Activated T-helper 1 cell treated with Interleukin-2 at 50 U/mL for 16 hours (primary cell): ENCODE results near the gene POLR2E.

Experiments used
- DNase-seq: peaks from one replicate; pipeline ENCODE4 v3.0.0-alpha.2; 2020; ENCODE audit warnings: low read depth

The POLR2E gene

DNA sequence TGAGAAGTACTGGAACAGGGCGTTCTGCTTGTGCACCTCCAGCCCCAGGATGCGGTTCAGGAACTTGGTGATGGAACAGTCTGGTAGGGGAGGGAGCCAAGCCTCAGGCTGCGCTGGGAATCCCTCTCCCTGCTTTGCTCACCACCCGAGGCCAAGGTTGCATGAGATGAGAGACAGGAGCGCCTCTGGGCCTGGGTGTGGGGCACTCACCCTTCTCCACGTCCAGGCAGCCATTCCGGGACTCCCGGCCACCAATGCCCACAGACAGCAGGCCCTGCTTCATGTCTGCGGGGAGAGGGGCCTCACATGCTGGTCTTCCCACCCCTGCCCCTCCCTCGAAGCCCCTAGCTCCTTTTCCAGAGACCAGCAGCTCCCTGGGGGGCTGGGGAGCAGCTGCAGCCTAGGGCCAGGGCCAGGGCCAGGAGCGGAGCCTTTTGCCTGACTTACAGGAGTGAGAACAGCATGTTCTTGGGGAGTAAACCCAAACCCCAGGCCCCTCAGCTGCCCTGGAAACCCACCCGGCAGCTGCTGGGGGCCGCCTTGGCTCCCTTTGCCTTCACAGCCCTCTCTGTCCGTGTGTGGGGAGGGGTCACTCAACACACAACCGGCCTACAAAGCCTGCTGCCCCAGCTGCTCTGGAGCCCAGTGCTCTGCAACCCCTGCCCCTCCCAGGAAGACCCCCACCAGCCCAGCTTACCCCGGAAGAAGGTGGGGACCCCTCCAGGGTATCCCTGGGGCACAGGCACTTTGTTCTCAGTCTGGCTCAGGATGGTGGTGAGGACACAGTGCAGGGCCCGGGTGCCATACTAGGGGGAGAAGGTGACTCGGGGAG is 15.8 kb upstream of the POLR2E start:
- DNase-seq, result no peak

DNA sequence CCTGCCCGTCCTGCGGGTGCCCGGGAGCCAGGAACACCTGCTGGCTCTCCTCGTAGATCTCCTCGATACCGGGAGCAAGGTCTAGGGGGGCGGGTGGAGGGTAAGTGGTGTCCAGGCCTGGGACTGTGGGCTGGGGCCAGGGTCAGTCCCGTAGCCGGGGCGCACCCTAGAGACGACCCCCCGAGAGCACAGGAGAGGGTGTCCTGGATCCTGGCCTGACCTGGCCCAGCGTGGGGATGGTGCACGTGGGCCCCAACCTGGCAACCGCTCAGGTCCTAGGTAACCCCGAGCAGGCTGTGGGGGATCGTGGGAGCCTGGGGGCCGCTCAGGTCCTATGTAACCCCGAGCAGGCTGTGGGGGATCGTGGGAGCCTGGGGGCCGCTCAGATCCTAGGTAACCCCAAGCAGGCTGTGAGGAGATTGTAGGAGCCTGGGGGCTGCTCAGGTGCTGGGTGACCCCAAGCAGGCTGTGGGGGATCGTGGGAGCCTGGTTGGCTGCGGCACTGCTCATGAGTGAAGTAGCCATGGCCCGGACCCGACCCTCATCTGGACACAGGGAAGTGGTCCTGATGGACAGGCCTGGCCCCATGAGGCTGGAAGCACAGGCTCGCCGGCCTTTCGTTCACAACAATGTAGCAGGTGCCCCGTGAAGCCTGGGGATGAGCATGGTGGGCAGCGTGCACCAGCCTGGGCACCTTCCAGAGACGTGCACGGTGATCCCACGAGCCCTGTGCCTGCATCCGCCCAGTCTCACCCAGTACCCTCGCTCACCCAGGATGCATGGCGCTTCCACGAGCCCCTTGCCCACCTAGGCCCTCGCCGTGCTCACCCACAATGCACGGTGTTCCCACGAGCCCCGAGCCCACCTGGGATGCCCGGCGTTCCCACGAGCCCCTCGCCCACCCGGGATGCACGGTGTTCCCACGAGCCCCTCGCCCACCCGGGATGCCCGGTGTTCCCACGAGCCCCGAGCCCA is 14.8 kb upstream of the POLR2E start:
- no peak for DNase-seq

DNA sequence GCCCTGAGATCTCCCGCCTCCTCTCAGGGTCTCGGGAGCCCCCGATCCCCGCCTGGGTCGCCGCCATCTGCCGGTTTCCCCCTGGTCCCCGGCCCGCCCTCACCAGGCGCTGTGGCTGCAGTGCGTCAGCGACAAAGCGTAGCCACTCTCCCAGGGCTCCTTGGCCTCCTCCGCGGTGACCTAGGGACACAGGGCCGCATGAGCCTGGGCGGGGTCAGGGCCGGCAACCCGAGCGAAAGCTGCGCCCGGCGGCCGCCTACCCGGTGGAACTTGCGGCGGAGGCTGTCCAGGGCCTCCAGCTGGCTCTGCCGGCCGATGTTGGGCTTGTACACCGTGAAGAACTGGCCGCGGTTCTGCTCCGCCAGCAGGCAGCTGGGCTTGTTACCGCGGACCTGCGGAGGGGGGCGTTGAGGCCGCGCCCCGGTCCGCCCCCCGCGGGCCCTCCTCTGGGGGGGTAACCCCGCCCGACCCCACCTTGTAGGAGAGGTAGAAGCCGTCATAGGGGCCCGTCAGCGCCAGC is 13.9 kb upstream of the POLR2E start:
- no peak for DNase-seq

DNA sequence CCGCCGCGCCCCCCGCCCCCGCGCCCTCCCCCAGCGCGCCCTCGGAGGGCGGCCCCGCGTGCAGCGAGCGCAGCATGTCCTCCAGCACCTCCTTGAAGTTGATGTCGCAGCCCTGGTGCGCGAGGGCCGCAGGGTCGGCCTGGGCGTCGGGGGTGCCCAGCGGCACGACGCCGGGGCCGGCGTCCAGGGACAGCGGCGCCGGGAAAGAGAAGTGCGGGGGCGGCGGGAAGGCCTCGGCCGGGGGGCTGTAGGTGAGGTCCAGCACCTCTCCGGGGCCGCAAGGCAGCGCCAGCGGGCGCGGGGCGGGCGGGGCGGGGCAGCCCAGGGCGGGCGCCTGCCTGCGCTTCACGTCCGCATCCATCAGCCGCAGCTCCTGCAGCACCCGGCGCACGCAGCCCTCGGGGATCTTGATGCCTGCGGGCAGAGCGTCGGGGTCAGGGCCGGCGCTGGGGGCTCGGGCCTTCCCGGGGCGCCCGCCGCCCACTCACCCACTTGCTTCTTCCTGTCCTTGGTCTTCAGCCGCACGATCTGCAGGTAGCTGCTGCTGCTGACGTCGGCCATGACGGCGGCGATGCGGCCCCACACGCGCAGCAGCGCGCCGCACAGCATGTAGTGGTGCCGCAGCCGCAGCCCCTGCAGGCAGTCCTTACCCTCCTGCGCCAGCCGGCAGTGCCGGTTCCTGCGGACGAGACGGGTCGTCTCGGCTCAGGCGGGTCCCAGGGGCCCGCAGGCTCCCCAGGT is 13.3 kb upstream of the POLR2E start:
- DNase-seq, result no peak

DNA sequence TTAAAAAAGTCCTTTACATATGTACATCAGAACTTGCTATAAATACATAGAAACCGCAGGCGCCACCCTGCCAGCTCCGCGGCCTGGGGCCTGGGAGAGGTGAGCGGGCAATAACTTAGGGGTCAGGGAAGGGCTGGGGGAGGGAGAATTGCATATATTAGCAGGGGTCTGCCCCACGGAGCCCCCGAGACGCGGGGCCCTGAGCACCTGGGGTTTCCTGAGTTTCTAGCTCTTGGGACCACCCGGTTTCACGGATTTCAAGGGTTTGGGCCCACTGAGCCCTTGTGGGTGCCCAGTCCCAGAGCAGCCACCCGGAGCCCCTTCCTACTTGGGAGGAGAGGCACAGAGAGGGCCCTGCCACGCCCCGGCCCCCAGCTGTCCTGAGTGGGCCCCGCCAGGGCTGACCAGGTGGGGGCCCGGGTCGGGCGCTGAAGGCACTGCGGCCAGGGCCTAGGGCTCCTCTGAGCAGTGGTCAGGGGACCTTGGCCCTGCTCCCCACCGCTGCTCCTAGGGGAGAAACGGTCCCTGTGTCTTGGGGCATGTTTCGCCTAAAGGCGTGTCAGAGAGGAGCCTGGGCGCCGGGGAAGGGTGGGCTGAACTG is 12.6 kb upstream of the POLR2E start:
- DNase-seq, result no peak

DNA sequence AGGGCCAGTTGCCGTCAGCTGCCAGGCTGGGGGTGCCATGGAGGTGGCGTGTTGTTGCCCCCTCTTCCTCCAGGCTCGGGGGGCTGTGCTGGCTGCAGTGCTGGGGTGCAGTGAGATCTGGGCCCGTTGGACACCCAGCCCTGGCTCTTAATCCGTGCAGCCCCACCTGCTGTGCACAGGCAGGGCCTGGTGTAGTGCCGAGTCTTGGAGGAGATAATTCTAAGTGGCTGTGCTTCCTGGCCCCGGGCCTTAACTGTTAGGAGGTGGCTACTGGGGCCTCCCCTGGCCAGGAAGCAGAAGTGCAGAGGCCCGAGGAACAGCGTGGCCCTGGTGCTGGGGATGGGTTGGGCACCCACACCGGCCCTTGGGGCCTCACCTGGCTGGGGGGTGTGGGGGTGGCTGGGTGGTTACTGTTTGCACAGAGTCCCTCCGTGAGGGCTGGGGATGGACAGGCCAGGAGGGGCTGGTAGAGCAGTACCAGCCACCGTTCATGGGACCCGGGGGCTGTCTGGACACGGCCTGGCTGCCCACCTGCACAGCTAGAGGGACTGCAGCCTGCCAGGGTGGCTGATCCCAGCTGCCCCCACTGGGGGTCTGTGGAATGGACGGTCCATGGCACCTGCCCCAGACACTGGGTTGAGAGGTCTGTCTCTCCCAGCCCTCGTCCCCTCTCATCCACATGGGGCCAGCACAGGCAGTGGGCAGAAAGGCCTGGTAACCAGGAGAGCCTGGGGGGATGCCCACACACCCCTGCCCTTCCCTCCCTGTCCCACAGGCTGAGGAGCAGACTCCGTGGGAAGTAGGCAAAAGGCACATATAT is 11.9 kb upstream of the POLR2E start:
- DNase-seq, result no peak

DNA sequence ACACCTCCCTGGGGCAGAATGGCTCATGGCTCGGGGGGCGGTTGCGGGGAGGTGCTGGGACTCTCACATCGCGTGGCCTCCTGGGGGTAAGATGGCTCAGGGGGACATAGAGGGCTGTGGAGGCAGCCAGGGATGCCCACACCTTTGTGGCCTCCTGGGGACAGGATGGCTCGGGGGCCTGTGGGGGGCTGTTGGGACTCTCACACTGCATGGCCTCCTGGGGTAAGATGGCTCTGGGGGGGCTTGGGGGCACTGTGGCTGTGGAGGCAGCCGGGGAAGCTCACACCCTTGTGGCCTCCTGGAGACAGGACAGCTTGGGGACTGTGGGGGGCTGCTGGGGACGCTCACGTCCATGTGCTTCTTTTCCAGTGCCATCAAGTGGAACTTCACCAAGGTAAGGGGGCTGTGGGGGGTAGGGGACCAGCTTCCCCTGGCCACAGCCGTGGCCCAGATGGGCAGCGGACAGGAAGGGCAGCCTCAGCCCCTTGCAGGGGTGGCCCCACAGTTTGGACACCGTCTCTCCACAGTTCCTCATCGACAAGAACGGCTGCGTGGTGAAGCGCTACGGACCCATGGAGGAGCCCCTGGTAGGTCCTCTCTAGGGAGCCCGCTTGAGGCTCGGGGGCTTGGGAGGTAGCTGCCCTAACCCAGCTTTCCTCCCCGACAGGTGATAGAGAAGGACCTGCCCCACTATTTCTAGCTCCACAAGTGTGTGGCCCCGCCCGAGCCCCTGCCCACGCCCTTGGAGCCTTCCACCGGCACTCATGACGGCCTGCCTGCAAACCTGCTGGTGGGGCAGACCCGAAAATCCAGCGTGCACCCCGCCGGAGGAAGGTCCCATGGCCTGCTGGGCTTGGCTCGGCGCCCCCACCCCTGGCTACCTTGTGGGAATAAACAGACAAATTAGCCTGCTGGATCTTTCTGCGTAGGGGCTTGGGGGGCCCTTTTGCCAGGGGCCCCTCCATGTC is 11.0 kb upstream of the POLR2E start:
- no peak for DNase-seq

DNA sequence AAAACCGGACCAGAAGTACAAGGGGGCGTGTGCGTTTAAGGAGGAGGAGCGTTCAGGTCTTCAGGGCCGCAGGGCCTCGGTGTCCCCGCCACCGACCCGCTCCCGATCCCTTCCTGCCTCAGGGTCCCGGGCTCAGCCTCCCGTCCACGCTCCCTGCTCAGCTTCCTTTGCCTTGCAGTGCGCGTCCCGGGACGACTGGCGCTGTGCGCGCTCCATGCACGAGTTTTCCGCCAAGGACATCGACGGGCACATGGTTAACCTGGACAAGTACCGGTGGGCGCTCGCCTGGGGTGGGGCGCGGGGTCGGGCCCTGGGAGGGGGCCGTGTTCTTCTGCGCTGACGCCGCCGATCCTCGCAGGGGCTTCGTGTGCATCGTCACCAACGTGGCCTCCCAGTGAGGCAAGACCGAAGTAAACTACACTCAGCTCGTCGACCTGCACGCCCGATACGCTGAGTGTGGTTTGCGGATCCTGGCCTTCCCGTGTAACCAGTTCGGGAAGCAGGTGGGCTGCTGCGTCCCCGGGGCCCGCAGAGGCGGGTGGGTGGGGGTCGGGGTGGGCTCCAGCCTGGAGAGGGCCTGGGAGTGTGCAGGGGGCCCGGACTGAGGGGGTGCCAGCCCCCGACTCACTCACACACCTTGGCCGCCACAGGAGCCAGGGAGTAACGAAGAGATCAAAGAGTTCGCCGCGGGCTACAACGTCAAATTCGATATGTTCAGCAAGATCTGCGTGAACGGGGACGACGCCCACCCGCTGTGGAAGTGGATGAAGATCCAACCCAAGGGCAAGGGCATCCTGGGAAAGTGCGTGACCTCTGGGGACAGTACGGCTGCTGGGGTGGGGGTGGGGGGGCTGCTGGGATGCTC is 10.1 kb upstream of the POLR2E start:
- no peak for DNase-seq

DNA sequence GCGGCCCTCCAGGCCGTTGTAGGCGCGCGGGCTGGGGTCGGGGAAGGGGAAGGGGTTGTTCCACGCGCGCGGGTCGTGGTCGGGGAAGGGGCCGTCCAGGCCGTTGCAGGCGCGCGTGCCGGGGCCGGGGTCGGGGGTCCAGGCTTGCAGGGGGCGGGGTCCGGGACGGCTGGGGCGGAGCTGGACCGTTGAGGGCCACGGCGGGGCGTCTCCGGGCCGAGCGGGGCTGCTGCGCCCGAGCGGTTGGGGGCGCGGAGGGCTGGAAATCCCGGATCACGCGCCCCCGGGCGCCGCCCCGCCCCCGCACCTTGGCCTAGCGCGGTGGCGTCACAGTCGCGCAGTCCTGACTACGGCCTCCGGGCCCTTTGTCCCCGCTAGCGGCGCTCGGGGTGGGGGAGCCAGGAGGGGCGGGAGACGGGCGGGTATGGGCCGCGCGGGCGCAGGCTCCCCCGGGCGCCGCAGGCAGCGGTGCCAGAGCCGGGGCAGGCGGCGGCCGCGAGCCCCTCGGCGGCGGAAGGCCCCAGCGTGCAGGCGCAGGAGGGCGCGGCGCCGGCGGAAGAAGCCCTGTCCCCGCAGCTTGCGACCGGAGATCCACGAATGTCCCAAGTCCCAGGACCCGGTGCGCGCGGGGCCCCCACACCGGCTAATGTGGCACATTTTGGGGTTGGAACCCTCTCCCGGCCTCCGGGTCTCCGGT is 9.3 kb upstream of the POLR2E start:
- DNase-seq, result peak; percentile 62

DNA sequence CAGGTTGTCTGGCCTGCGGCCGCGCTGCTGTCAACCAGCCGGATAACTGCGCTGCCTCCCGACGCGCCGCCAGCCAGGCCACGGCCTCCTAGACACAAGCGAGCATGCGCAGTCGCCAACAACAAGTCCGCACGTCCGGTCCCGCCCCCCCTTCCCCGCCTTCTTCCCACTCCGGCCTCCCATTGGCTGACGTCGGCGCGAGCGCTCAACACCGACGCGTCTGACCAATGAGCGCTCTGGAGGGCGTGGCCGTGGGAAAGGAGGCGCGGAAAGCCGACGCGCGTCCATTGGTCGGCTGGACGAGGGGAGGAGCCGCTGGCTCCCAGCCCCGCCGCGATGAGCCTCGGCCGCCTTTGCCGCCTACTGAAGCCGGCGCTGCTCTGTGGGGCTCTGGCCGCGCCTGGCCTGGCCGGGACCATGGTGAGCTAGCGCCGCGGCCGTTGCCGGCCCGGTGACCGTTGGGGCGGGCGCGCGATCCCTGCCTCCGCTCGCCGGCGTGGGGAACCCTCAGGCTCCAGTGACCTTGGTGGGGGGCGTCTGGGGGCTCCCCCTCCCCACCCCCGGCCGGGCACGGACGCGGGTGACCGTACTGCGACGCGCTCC is 8.6 kb upstream of the POLR2E start, which contains the start of gene GPX4:
GPX4 (plus strand) TSS at position 287 of the 603 bp plus-strand sequence; CDS start at position 337, 50 bp downstream.
- DNase-seq, result peak; percentile 98

DNA sequence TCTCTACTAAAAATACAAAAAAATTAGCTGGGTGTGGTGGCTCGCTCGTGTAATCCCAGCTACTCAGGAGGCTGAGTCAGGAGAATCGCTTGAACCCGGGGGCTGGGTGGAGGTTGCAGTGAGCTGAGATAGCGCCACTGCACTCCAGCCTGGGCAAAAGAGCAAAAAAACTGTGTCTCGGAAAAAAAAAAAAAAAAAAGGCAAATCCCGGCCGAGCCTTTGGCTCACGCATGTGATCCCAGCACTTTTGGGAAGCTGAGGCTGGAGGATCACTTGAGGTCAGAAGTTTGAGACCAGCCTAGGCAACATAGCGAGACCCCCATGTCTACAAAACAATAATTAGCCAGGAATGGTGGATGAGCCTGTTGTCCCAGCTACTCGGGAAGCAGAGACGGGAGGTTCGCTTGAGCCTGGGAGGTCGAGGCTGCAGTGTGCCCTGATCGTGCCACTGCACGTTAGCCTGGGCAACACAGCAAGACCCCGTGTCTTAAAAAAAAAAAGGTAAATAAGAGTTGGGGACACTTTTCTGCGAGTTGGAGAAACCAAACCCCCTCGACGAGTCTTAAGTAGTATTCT is 8.0 kb upstream of the POLR2E start:
- no peak for DNase-seq

DNA sequence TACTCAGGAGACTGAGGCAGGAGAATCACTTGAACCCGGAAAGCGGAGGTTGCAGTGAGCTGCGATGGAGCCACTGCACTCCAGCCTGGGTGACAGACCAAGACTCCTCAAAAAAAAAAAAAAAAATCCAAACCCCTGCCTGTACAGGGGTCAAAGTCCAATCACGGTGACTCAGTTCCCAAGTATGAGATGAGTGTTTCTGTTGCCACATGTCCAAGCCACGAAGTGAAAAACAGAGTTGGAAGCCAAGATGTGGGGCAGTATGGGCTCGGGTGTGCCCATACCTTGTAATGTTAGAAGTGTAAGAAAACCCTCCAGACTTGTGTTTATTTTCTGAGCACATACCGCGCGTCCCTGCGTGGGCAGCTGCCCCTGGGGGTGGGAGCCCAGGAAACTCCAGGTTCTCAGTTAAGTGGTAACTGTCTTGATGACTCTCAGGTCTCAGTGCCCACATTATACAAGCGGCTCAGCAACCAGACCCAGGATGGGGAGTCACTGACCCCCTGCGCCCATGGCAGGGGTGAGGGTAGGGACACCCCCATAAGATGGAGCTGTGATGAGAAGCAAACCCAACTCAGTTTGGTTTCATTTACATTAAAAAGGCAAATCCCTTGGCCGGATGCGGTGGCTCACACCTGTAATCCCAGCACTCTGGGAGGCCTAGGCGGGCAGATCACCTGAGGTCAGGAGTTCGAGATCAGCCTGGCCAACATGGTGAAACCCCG is 7.4 kb upstream of the POLR2E start:
- no peak for DNase-seq

DNA sequence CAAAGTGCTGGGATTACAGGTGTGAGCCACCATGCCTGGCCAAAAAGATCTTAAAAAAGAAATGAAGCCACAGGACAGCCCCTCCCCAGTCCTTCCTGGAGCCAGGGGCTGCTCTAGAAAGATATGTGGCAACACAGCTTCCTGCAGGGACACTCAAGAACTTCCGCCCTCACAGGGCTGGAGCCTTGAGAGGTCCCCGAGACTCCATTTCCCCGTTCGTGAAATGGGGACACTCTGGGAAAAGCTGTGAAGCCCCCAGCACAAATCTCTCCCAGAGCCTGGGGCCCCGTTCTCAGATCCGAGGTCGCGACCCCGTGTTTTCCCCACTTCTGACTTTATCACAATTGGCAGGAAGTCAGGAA is 6.1 kb upstream of the POLR2E start:
- no peak for DNase-seq

DNA sequence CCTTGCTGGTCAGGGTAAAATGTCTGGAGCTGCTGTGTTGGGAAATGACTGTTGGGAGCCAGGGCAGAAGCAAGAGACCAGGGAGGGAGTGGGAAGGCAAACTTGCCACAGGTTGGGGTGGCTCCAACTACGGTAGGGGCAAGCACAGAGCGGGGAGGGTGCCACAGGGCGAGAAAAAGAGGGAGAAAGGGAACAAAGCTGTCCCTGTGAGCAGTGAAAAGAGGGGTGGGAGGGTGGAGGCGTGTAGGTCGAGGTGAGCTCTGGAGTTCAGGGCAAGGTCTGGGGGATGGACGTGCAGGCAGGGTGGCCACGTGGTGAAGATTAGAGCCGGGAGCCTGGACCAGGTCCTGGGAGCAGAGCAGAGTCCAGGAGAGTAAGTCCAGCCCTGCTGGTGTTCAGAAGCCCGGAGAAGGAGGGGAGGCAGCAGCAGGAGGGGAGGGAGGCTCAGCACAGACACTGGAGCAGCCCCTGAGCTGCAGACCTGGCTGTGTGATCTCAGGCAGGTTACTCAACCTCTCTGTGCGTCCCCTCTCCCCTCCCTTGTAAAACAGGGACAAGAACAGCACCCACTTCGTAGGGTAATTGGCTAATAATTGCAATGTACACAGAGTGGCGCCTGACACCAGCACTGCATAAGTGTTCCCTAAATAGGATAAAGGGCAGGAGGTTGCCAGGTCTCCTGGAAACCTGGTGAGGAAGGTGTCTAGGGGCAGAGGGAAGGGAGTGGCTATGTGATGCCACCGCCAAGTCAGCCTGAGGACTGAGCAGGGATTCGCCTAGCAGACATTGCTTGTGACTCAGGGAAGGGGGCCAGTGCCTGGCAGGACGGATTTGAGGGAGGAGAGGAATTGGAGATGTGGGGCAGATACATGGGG is 3.2 kb upstream of the POLR2E start:
- no peak for DNase-seq

DNA sequence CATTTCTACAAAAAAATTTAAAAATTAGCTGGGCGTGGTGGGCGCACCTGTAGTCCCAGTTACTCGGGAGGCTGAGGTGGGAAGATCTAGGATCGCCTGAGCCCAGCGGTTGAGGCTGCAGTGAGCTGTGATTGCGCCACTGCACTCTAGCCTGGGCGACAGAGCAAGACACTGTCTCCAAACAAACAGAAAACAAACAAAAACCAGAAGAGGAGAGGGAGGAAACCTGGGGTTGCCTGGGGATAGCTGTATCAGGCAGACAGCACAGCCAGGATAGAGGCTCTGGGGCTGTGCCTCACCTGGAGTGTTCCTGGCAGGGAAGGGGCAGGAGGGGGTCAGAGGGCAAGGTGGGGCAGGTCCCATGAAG is 2.6 kb upstream of the POLR2E start:
- DNase-seq, result no peak

DNA sequence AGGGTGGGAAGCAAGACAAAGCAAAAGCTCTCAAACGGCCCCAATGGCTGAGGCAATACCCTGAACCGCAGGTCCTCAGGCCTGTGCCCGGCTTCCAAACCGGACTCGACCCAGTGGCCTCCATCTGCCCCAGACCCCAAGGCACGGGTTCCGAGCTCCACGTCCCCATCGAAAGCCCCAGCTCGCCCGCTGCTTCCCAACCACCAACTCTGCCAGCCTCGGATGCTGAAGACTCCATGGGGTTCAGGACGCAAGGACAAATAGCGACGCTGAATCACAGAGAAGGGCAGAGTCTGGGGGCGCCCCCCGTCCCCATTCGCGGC is 559 bp downstream of the POLR2E start:
- no peak for DNase-seq
